ENCODE results near the gene SERINC5.

The SERINC5 gene

GRCh38 chr5:80182809-80183580, 72.9 kb downstream of the SERINC5 start:
- H3K27me3 ChIP-seq (ENCODE audit: insufficient read depth, low read depth, severe bottlenecking): no peaks in the 10 kb centered on the region
- H3K27ac ChIP-seq: no peak overlapping the region
- TF ChIP-seq, protein P1, sequence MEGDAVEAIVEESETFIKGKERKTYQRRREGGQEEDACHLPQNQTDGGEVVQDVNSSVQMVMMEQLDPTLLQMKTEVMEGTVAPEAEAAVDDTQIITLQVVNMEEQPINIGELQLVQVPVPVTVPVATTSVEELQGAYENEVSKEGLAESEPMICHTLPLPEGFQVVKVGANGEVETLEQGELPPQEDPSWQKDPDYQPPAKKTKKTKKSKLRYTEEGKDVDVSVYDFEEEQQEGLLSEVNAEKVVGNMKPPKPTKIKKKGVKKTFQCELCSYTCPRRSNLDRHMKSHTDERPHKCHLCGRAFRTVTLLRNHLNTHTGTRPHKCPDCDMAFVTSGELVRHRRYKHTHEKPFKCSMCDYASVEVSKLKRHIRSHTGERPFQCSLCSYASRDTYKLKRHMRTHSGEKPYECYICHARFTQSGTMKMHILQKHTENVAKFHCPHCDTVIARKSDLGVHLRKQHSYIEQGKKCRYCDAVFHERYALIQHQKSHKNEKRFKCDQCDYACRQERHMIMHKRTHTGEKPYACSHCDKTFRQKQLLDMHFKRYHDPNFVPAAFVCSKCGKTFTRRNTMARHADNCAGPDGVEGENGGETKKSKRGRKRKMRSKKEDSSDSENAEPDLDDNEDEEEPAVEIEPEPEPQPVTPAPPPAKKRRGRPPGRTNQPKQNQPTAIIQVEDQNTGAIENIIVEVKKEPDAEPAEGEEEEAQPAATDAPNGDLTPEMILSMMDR (IDR thresholded peaks at IDR 0.05; ENCODE audit: low read depth, low read length): no peak
- H3K9me3 ChIP-seq (ENCODE audit: severe bottlenecking): no peaks in the 10 kb centered on the region
- no peak for DNase-seq
- H3K4me3 ChIP-seq (ENCODE audit: low read depth, low read length): no peak overlapping the region
- no peaks in the 10 kb centered on the region for H3K36me3 ChIP-seq

DNA sequence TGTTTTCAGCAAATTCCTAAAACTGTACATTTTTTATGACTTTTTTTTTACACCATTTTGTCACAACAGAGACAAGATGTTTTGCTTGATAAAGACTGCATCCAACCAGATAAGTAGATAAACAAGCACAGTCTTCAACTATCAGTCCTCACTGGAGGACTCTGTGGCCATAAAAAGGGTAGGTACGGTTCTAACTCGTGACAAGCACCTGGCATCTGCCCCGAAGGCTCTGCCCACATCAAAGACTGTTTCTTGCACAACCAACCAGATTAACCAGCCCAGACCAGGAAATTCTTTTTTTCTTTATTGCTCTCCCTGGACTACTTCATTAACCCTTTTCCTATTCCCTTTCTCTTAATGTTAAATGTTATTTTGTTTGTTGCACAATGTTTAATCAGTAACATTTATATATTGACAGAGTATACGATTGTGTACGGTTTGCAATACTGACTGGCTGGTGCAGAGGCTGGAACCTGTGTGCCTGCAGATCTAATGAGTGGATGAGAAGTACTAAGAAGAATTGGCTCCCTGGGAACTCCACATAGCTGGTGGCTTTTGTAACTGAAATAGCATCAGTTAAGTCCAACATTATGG, 74.1 kb downstream of the SERINC5 start:
- no peak for DNase-seq
- TF ChIP-seq, protein P1 (IDR thresholded peaks at IDR 0.05; ENCODE audit: low read depth, low read length): no peak
- Histone ChIP-seq H3K27ac (no peak overlapping the region), H3K27me3 (ENCODE audit: insufficient read depth, low read depth, severe bottlenecking) (no peaks in the 10 kb centered on the region), H3K36me3 (no peaks in the 10 kb centered on the region), H3K9me3 (ENCODE audit: severe bottlenecking) (no peaks in the 10 kb centered on the region), H3K4me3 (ENCODE audit: low read depth, low read length) (no peak overlapping the region)

DNA sequence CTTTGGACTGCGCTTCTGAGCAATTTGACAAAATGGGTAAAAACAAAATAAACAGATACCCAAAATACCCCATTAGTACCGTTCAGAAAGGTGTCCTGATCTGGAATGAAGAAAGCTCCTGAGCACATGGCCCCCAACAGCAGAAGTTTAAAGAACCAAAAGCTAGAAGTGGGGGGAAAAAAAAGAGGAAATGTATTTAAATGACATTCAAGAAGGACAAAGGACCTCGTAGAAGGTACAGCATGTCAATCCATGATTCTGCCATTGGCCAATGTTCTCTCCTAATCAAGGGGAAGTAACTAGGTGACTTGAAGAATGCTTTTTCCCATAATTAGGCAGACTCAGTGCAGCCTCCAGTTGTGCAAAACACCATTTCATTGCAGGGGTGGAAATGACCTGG, 78.6 kb downstream of the SERINC5 start:
- TF ChIP-seq, protein P1 (IDR thresholded peaks at IDR 0.05; ENCODE audit: low read depth, low read length): no peak
- Histone ChIP-seq H3K27ac (no peak overlapping the region), H3K36me3 (no peaks in the 10 kb centered on the region), H3K27me3 (ENCODE audit: insufficient read depth, low read depth, severe bottlenecking) (no peaks in the 10 kb centered on the region), H3K9me3 (ENCODE audit: severe bottlenecking) (no peaks in the 10 kb centered on the region), H3K4me3 (ENCODE audit: low read depth, low read length) (no peak overlapping the region)
- DNase-seq: no peak

DNA sequence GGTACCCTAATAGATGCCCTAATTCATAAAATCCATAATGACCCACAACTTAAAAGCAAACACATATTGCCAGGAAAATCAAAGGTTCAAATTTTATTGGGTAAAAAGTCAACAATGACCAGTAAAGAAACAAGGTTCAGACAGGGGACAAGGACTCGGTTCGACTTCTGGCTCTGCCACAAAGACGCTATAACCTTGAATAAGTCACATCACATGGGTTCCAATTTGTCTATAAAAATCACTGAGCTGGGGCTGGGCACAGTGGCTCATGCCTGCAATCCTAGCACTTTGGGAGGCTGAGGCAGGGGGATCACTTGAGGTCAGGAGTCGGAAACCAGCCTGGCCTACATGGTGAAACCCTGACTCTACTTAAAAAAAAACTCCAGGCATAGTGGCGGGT, 80.5 kb downstream of the SERINC5 start:
- H3K9me3 ChIP-seq (ENCODE audit: severe bottlenecking): no peaks in the 10 kb centered on the region
- H3K27ac ChIP-seq: no peak overlapping the region
- no peaks in the 10 kb centered on the region for H3K36me3 ChIP-seq
- H3K4me3 ChIP-seq (ENCODE audit: low read depth, low read length): no peak overlapping the region
- DNase-seq: no peak
- TF ChIP-seq, protein P1 (IDR thresholded peaks at IDR 0.05; ENCODE audit: low read depth, low read length): no peak
- no peaks in the 10 kb centered on the region for H3K27me3 ChIP-seq (ENCODE audit: insufficient read depth, low read depth, severe bottlenecking)

DNA sequence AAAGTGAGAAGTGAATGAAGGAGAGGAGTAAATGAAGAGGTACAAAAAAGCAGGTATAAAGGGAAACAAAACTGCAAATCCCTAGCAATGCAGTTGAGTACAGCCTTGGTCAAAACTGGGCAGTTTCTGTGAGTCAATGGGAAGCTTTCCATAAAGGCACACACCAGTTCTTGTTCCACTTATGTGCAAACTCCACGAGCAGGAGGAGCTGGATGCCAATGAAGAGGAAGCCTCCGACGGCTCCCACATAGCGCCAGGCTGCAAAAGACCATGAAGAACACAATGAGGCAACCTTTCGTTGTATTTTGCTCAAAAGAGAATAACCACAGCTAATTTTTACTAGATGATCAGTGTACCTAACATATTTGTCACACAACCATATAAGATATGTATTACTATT, 81.1 kb downstream of the SERINC5 start:
- no peak overlapping the region for H3K4me3 ChIP-seq (ENCODE audit: low read depth, low read length)
- H3K27me3 ChIP-seq (ENCODE audit: insufficient read depth, low read depth, severe bottlenecking): no peaks in the 10 kb centered on the region
- TF ChIP-seq, protein P1 (IDR thresholded peaks at IDR 0.05; ENCODE audit: low read depth, low read length): no peak
- no peaks in the 10 kb centered on the region for H3K9me3 ChIP-seq (ENCODE audit: severe bottlenecking)
- no peaks in the 10 kb centered on the region for H3K36me3 ChIP-seq
- no peak overlapping the region for H3K27ac ChIP-seq
- no peak for DNase-seq
